Measurements from ENCODE around the gene ZC3H18.
A peak's percentile ranks its signal among the peaks of the same experiment; 100 is the strongest.

Gene ZC3H18

DNA sequence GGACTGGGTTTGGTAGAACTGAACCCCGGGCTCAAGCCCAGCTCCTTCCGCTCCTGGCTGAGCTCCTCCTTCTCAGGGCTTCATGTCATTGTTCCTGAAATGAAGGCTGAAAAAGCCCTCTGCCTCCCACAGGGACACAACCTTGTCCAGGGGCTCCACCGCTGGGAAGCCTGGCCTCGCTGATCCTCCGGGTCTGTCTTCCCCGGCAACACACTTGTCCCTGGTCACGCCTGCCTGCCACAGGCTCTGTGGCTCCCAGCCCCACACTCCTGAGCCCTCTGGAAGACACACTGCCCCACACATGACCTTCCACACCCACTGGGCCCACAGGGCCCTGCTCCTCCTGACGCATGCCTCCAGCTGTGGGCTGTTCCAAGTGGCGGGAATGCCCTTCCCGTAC is 18.0 kb upstream of the ZC3H18 start:
- no peak for DNase-seq

DNA sequence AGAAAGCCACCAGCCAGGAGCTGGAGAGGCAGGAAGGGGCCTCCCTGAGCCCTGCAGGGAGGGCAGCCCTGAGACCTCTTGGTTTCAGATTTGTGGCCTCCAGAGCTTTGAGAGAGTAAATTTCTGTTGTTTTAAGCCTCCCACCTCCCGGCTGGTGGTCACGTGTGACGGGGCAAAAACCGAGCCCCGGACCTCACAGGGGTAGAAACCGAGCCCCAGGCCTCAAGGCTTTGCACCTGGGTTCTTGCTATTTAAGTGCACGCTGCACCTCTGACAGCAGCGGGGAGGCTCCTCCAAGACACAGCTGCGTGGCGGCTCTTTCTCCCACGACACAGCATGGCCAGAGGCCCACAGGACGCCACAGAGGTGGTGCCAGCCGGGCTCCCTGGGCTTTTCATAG is 17.4 kb upstream of the ZC3H18 start:
- no peak for DNase-seq

DNA sequence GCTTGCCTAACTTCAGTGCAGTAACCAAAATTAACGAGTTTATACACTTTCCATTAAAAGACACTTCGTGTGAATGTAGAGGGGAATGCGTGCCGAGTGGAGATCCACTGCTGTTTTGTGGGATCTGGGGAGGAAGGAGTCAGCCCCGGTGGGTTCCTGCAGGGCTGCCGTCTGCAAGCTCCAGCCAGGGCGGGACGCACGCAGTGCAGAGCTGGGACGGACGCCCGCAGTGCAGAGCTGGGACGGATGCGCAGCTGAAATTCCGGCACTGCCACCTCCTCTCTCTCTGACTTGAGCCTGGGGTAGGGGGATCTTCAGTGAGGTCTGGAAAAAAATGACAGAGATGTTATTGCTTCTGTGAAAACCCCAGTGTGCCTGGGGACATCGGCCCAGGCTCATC is 16.5 kb upstream of the ZC3H18 start:
- no peak for DNase-seq

DNA sequence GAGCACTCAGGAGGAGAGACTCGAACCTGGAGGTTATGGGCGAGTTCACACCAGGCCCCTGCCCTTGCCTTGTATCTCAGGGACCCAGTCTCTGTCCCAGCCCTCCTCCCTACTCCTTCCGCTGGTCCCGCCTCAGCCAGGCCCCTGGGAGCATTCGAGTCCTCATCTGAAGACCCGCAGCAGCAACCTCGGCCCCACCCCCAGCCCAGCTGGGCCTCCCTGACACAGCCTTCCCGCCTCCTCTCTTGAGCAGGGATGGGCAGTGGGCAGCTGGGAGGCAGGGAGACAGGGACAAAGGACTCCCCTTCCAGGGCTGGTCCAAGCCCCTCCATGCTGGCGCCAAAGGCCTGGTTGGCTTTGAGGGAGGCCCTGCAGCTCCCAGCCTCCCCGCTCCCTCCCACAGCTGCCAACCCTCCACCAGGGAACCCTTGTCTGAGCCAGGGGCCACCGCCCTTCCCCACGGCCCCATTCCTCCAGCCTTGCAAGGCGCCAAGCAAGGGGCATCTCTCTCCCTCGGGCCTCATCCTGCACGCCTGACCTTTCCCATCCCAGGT is 15.4 kb upstream of the ZC3H18 start:
- DNase-seq, result no peak

DNA sequence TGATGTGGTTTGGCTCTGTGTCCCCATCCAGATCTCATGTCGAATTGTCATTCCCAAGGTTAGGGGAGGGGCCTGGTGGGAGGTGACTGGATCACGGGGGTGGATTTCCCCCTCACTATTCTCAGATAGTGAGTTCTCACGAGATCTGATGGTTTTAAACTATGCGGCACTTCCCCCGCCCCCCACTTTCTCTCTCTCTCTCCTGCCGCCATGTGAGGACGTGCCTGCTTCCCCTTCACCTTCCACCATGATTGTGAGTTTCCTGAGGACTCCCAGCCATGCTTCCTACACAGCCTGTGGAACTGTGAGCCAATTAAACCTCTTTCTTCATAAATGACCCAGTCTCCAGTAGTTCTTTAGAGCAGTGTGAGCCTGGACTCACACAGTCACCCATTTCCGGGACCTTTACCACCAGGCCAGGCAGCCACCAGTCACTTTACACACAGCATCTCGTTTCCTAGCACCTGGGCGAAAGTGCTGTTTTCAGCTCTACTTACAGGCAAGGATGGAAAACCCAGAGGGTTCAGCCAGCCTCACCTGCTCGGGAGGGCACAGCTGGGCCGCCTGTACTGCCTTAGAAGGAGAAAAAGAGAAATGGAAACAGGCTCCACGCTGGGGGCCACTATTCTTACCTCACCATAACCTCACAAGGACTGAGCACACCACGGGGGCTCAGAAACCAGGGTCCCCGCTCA is 13.8 kb upstream of the ZC3H18 start:
- no peak for DNase-seq

DNA sequence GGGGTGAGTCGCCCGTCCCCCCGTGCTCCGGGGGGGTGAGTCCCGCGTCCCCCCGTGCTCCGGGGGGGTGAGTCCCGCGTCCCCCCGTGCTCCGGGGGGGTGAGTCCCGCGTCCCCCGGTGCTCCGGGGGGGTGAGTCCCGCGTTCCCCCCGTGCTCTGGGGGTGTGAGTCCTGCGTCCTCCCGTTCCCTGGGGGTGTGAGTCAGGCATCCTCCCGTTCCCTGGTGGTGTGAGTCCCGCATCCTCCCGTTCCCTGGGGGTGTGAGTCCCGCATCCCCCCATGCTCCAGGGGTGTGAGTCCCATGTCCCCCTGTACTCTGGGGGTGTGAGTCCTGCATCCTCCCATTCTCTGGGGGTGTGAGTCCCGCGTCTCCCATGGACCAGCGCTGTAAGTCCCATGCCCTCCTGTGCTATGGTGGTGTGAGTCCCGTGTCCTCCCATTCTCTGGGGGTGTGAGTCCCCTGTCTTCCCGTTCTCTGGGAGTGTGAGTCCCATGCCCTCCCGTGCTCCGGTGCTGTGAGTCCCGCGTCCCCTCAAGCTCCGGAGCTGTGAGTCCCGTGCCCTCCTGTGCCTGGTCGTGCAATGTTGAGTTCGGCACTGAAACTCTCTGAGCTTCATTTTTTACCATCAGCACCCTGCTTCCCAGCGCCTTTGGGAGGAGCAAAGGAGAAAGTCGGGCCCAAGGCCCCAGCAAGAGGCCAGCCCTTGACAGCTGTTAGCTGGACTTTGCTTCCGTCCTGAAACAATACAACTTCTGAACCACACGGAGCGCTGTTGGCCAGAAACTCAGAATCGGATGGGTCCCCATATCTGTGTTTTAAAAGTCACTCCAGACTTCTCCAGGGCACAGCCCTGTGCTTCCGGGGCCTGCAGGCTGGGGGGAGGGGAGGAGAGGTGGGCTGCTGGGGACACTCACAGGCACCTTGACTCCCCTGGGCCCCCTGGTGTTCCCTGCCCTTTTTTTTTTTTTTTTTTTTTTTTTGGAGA is 11.5 kb upstream of the ZC3H18 start:
- DNase-seq, result no peak

DNA sequence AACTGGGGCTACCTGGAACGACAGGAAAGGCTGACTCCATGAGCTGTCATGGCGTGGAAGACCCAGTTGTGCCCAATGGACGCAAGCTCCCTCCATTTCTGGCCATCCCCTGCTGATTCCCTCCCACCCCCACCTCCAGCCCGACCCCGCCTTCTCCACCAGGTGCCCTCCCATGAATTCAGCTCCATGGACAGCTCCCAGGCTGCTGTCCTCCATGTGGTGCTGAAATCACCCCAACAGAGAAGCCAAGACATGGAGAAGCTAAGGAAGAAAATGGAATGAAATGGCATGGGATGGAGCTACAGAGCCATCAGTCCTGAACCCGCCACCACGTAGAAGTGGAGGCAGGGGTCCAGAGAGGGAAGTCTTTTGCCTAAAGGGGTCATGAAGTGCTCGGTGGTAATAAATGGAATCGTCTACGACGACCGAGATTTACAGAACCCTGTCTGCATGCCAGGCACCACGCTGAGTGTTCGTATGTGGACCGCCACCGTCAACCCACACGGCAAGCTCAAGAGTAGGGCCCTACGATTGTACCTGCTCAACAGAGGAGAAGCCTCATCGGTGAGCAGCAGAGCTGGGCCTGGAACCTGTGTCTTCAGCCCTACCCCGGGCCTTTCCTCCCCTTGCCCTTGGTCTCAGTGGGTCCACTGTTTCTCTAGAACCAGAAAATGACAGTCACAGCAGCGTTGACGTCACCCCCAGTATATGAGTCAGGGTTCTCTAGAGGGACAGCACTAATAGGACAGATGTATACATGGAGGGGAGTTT is 9.3 kb upstream of the ZC3H18 start:
- no peak for DNase-seq

DNA sequence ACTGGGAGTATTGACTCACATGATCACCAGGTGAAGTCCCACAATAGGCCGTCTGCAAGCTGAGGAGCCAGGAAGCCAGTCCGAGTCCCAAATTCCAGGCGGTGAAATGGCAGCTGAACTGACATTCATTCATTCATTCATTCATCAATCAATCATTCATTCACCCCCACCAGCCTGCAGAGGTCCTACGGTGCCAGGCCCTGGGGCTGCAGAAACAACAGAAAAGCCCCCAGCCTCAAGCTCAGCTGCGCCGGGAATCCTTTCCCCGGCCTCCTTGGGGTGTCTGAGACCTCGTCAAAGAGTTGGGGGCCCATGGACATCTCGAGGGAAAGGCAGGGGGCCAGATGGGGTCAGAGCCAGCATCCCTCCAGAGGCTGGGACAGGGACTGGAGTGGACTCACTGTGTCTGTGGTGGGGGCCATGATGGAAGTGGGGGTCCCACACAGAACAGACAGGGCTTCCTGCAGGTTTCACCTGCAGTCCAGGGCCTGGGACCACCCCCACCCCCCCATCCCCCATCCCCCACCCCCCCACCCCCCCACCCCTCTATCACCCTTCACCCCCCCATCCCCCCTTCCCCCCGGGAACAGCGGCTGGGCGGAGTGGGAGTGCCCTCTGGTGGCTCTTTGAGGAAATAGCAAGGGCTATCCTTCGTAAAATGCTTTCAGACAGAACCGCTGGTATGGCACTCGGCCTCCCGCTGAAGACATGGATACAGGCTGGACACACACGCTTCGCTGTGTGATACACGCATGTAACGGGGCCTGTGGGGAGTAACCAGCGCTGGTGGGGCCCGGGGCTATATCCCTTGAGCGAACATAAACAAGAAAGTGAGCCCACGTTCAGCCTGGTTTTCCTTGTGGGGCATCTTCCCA is 8.5 kb upstream of the ZC3H18 start:
- DNase-seq, result peak; percentile 49

DNA sequence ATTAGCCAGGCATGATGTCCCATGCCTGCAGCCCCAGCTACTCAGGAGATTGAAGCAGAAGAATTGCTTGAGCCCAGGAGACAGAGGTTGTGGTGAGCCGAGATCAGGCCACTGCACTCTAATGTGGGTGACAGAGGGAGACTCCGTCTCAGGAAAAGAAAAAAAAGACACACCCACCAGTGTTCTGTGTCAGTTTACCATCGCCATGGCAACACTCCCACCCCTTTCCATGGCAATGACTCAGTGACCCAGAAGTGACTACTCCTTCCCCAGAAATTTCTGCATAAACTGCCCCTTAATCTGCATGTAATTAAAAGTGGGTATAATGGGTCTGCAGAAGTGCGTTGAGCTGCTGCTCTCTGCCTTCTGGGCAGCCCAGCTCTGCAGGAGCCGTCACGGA is 4.0 kb upstream of the ZC3H18 start:
- DNase-seq, result peak; percentile 72

DNA sequence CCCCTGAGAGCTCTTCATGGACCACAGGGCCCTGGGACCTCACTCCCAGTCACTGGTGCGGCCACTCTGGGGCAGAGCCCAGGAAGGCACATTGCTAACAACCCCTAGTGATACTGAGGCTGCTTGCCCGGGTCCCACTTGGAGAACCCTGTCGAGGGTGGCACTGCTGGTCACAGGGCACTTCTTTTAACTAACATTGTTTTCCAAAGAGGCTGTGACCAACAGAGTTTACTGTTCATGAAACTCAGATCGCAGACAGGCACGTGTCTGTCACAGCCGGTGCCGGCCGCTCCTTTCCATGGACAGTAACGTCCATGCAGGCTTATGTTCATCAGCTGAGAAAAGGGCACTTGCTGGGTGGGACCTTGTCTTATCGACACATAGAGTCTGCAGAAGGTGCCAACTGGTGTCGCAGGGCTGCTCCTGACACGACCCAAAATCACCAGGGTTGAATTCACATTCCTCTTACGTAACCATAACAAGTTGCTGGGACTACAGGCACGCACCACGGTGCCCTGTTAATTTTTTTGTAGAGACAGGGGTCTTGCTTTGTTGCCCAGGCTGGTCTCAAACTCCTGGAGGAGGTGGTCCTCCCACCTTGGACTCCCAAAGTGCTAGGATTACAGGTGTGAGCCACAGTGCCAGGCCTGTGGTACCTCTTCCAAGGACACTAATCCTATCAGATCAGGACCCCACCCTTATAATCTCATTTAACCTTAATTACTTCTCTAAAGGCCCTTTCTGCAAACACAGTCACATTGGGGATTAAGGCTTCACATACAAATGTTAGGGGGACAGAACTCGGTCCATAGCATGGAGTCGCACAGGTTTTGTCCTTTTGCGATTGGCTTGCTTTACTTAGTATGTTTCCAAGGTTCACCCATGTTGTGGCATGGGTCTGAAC is 1.2 kb upstream of the ZC3H18 start:
- no peak for DNase-seq

DNA sequence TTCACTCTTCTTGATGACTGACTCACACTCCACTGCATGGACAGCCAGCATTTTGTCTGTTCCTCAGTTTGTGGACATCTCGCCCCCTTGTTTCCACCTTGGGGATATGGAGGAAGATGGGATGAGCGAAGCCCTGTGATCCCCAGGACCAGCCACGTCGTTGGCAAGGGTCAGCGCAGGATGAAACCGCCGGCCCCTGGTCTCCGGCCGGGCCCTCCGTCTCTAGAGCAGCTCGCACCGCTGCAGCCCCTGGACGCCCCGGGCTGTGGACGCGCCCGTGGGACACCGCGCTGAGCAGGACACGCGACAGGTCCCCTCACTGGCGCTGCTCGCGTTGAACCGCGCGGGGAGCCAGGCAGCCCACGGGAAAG is 604 bp upstream of the ZC3H18 start:
- DNase-seq, result no peak

DNA sequence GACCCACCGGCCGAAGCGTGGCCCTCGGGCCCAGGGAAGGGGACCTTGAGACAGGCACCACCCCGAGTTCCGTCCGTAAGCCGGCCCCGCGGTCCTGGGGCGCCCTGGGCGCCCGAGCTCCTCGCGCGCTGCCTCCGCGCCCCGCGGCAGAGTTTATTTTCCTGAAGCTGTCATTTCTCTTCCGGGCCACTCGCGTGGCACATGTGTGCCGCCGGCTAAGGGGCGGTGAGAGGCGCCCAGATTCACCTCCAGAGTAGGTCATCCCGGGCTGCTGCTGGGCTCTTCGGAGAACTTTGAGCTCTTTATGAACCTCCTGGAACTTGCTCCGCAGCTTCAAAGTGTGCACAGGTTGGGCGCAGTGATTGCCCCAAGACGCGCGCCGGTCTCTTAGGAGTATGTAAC is 489 bp downstream of the ZC3H18 start:
- DNase-seq, result peak; percentile 20

DNA sequence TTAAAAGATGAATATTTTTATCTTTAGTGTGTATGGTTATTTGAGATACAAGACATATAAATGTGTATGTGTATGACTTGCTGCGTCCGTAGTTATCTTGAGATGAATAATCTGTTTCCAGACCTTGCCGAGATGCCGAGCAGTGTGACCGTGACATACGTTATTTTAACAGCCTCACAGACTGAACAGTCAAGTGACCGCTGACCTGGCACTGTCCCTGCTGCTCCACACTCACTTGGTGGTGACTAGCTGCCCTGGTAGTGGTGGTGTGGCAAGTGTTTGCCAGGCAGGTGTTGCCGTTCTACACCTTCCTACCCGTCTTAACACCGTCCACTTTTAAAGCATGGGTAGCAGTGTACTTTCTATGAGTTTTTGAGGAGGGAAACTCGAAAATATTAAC is 5.0 kb downstream of the ZC3H18 start:
- DNase-seq, result no peak

DNA sequence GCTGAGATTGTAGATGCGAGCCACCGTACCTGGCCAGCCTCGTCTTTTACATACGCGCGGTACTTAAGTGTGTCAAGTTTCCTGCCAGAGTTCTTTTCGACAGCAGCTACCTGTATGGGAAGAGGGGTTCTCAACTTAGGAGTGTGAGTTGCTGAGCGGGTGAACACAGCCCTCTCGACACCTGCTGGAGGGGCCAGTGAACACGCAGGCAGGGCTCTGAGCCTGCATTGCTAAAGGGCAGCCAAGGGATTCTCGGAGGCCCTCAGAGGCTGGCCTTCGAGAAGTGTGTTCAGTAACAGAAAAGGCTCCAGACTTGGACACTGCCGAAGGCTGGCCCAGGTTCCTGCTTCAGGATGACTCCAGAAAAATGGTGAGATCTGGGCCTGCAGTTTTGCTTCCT is 6.1 kb downstream of the ZC3H18 start:
- DNase-seq, result no peak

DNA sequence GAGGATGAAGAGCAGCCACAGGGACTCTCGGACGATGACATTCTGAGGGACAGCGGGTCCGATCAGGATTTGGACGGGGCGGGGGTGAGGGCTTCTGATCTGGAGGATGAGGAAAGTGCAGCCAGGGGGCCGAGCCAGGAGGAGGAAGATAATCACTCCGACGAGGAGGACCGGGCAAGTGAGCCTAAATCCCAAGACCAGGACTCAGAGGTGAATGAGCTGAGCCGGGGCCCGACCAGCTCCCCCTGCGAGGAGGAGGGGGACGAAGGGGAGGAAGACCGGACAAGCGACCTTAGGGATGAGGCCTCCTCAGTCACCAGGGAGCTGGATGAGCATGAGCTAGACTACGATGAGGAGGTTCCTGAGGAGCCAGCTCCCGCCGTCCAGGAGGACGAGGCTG is 7.0 kb downstream of the ZC3H18 start:
- DNase-seq, result no peak

DNA sequence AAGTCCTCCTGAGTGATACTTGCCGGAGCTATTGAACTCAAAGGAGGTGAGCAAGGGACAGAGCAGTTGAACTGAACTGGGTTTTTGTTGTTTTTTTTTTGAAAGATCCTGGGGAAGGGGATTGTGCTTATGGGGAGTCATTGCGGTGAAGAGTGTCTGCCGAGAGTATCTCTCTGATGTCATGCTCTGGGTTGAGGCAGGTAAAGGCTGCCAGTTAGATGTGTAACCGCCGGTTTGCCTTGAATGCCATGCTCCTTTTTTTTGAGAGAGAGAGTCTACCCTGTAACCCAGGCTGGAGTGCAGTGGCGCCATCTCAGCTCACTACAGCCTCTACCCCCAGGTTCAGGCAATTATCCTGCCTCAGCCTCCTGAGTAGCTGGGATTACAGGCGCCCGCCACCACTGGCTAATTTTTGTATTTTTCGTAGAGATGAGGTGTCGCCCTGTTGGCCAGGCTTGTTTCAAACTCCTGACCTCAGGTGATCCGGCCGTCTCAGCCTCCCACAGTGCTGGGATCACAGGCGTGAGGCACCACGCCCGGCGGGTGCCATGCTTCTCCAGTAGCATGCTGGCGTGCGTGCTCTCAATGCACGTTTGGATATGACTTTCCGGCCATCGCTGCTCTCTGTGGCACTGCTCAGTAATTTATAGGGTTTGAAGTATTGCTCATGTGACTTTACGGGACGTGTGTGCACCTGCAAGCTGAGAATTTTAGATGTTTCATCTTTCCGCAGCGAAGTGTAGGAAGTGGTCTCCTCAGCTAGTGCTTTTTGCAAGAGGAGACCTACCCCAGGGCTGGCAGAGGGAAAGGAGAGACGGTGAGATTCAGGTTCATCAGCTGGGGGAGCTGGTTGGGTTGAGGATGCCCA is 8.5 kb downstream of the ZC3H18 start:
- DNase-seq, result no peak

DNA sequence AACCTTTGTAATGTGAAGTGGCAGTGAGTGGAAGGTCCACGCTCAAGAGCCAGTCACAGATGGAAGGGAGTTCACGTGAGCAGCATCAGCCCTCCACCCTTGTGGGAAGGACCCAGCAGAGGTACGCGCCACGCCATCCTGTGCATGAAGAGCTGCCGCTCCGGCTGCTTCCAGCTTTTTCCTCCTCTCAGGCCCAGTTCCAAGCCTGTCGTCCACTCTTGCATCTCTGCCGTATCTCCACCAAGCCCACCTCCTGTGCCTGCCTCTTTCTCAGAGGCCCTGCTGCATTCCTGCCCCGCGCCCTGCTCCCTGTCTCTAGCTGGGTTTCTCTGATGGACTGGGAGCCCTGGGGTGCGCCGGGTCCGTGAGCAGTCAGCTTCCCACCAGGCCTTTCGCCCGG is 10.2 kb downstream of the ZC3H18 start:
- no peak for DNase-seq

DNA sequence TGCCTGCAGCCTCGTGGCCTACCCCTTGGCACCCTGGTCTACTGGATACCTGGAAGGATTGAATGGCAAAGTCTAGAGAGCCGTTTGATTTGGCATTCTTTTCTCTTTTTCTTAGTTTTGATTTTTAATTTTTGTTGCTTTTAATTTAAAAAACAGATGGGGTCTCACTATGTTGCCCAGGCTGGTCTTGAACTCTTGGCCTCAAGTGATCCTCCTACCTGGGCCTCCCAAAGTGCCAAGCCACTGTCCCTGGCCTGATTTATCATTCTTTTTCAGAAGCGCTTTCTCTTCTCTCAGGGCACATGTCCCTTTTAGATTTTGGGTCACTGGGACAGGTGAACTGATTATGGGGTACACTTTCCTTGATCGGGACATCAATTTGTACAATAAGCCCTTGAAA is 10.8 kb downstream of the ZC3H18 start:
- DNase-seq, result no peak

DNA sequence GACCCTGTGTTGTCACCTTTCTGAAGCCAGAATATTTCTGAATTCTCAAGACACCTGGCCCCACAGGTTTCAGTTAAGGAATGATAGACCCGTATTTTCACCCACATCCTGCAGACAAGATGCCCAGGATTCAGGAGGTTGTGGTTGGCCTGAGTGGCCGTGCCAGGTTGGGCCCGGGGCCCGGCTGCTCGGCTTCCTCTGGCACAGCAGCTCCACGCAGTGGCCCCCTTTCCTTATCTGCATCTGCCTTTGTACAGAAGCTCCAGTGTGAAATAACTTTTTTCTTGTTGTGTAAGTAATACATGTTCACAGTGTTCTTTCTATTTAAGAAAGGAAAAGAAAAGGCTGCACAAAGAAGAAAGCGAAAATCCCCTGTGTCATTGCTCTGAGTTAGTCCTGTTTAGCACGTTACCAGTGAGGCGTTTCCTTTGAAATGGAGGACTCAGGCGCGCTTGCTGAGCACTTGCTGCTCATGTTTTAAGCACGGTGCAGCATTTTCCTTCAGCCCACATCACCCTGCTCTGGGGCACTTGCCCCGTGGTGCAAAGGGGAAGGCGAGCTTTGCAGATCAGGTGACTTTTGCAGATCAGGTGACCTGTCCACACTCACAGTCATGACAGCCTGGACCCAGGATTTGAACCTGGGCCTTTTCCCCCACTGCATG is 12.8 kb downstream of the ZC3H18 start:
- no peak for DNase-seq

DNA sequence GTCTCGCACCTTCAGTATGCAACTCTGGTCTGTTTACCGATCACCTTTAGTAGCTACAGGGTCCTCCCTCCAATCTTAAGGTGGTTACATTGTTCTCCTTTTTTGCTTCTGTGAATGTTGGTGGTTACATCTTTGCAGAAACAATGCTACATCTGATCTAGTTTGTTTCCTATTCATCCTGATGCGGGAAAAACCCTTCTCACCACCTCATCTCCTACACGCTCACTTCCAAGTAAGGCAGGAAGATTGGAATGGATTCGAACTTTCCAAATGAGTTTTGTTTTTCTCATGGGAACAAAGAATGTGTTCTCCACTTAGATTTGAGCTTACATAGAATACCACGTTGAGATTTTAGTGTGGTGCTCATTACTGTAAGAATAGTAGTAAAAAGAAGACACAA is 14.5 kb downstream of the ZC3H18 start:
- no peak for DNase-seq
